GM19238 (cell line): ENCODE measurements around the gene PLXNA2.
A peak's percentile ranks its signal among the peaks of the same experiment; 100 is the strongest.

Source experiments
- DNase-seq: peaks from one replicate; pipeline ENCODE4 v3.0.0; 2011; ENCODE audit warnings: low spot score; ENCODE audit not compliant: insufficient read length

The PLXNA2 gene

GRCh38 chr1:207998691-207999090 is 245.5 kb downstream of the PLXNA2 start:
- DNase-seq: no peak

- peak; percentile 46 for DNase-seq
These were observed 246.5 kb downstream of the PLXNA2 start for GRCh38 chr1:207997486-207998268.

- no peak for DNase-seq
These were observed 247.5 kb downstream of the PLXNA2 start for GRCh38 chr1:207996636-207997035.

GRCh38 chr1:207995576-207995975 is 248.6 kb downstream of the PLXNA2 start:
- no peak for DNase-seq

GRCh38 chr1:207993477-207994445 is 250.4 kb downstream of the PLXNA2 start:
- DNase-seq: no peak

- DNase-seq: no peak
These were observed 251.4 kb downstream of the PLXNA2 start for GRCh38 chr1:207992677-207993236.

GRCh38 chr1:207991583-207992026 is 252.6 kb downstream of the PLXNA2 start:
- no peak for DNase-seq

- no peak for DNase-seq
These were observed 253.2 kb downstream of the PLXNA2 start for GRCh38 chr1:207990876-207991582.

GRCh38 chr1:207990455-207990854 is 253.7 kb downstream of the PLXNA2 start:
- no peak for DNase-seq

GRCh38 chr1:207988326-207989165 is 255.6 kb downstream of the PLXNA2 start:
- no peak for DNase-seq

- no peak for DNase-seq
These were observed 257.0 kb downstream of the PLXNA2 start for GRCh38 chr1:207987164-207987563.

- no peak for DNase-seq
These were observed 258.2 kb downstream of the PLXNA2 start for GRCh38 chr1:207985996-207986395.

- DNase-seq: no peak
These were observed 259.2 kb downstream of the PLXNA2 start for GRCh38 chr1:207984831-207985572.

- DNase-seq: no peak
These were observed 261.0 kb downstream of the PLXNA2 start for GRCh38 chr1:207983044-207983635.

- DNase-seq: no peak
These were observed 262.2 kb downstream of the PLXNA2 start for GRCh38 chr1:207981976-207982375.

GRCh38 chr1:207978441-207978840 is 265.7 kb downstream of the PLXNA2 start:
- no peak for DNase-seq

- DNase-seq: no peak
These were observed 266.3 kb downstream of the PLXNA2 start for GRCh38 chr1:207977876-207978275.

- no peak for DNase-seq
These were observed 270.2 kb downstream of the PLXNA2 start for GRCh38 chr1:207973898-207974568.

GRCh38 chr1:207972337-207972736 is 271.8 kb downstream of the PLXNA2 start:
- DNase-seq: no peak
